ENCODE data around the gene SIX5.
A peak's percentile ranks its signal among the peaks of the same experiment; 100 is the strongest.

SIX5 gene

GRCh38 chr19:45779231-45780145, 10.4 kb upstream of the SIX5 start:
- H3K4me3 ChIP-seq (ENCODE audit: low read length): peak overlapping the region; percentile 42
- DNase-seq (ENCODE audit: low read depth, low spot score): peak; percentile 62

GRCh38 chr19:45778010-45778661, 9.1 kb upstream of the SIX5 start:
- no peak for DNase-seq (ENCODE audit: low read depth, low spot score)
- H3K4me3 ChIP-seq (ENCODE audit: low read length): no peak overlapping the region

- DNase-seq (ENCODE audit: low read depth, low spot score): no peak
- no peak overlapping the region for H3K4me3 ChIP-seq (ENCODE audit: low read length)
Measured at GRCh38 chr19:45777395-45777961, 8.4 kb upstream of the SIX5 start.

GRCh38 chr19:45774765-45775164, 5.7 kb upstream of the SIX5 start:
- DNase-seq (ENCODE audit: low read depth, low spot score): no peak
- no peak overlapping the region for H3K4me3 ChIP-seq (ENCODE audit: low read length)

- H3K4me3 ChIP-seq (ENCODE audit: low read length): no peak overlapping the region
- no peak for DNase-seq (ENCODE audit: low read depth, low spot score)
Measured at GRCh38 chr19:45773384-45773783, 4.3 kb upstream of the SIX5 start.

- no peak for DNase-seq (ENCODE audit: low read depth, low spot score)
- H3K4me3 ChIP-seq (ENCODE audit: low read length): no peak overlapping the region
Measured at GRCh38 chr19:45772912-45773311, 3.9 kb upstream of the SIX5 start.

- DNase-seq (ENCODE audit: low read depth, low spot score): no peak
- H3K4me3 ChIP-seq (ENCODE audit: low read length): no peak overlapping the region
Measured at GRCh38 chr19:45772130-45772840, 3.2 kb upstream of the SIX5 start.

- H3K4me3 ChIP-seq (ENCODE audit: low read length): peak overlapping the region; percentile 41; the same call in 1 of the 2 replicates
- no peak for DNase-seq (ENCODE audit: low read depth, low spot score)
Measured at GRCh38 chr19:45771311-45771933, 2.4 kb upstream of the SIX5 start.

GRCh38 chr19:45770192-45771101, 1.4 kb upstream of the SIX5 start:
- peak overlapping the region; percentile 67 for H3K4me3 ChIP-seq (ENCODE audit: low read length)
- DNase-seq (ENCODE audit: low read depth, low spot score): peak; percentile 97

GRCh38 chr19:45769821-45770191, 754 bp upstream of the SIX5 start:
- DNase-seq (ENCODE audit: low read depth, low spot score): peak; percentile 53

GRCh38 chr19:45768655-45768983, 433 bp downstream of the SIX5 start:
- no peak for DNase-seq (ENCODE audit: low read depth, low spot score)

More at GRCh38 chr19:45769821-45770191, 754 bp upstream of the SIX5 start:
- peak overlapping the region; percentile 67 for H3K4me3 ChIP-seq (ENCODE audit: low read length)

GRCh38 chr19:45767881-45768654, 984 bp downstream of the SIX5 start:
- DNase-seq (ENCODE audit: low read depth, low spot score): no peak

More at GRCh38 chr19:45768655-45768983, 433 bp downstream of the SIX5 start:
- peak overlapping the region; percentile 86 for H3K4me3 ChIP-seq (ENCODE audit: low read length)

GRCh38 chr19:45767410-45767880, 1.6 kb downstream of the SIX5 start:
- DNase-seq (ENCODE audit: low read depth, low spot score): no peak
- no peak overlapping the region for H3K4me3 ChIP-seq (ENCODE audit: low read length)

More at GRCh38 chr19:45767881-45768654, 984 bp downstream of the SIX5 start:
- H3K4me3 ChIP-seq (ENCODE audit: low read length): peak overlapping the region; percentile 86

- no peak for DNase-seq (ENCODE audit: low read depth, low spot score)
- no peak overlapping the region for H3K4me3 ChIP-seq (ENCODE audit: low read length)
Measured at GRCh38 chr19:45766869-45767346, 2.1 kb downstream of the SIX5 start.

- H3K4me3 ChIP-seq (ENCODE audit: low read length): no peak overlapping the region
- no peak for DNase-seq (ENCODE audit: low read depth, low spot score)
Measured at GRCh38 chr19:45766296-45766868, 2.7 kb downstream of the SIX5 start.

GRCh38 chr19:45765702-45766295, 3.3 kb downstream of the SIX5 start:
- no peak overlapping the region for H3K4me3 ChIP-seq (ENCODE audit: low read length)
- no peak for DNase-seq (ENCODE audit: low read depth, low spot score)

All from Jurkat, Clone E6-1 (cell line).